GM12865 (cell line): ENCODE results near the gene PFKL.

Source experiments
- DNase-seq: peaks from one replicate; pipeline ENCODE4 v3.0.0; 2010; ENCODE audit warnings: low read depth
- H3K4me3 ChIP-seq: 2 replicates; pipeline ENCODE4 v1.5.1; 2011; ENCODE audit warnings: mild to moderate bottlenecking, low read depth, low read length, control low read depth
- CTCF ChIP-seq: IDR thresholded peaks from 2 replicates; pipeline ENCODE4 v1.5.1; 2011; ENCODE audit warnings: low read length, control low read depth, low read depth, inconsistent platforms; ENCODE audit not compliant: insufficient read depth; ENCODE audit errors: missing control alignments

Gene PFKL

GRCh38 chr21:44267655-44268142 lies 32.2 kb upstream of the PFKL start:
- H3K4me3 ChIP-seq, result no peak overlapping the region
- peak; percentile 35 for DNase-seq
- peak; percentile 14 for TF ChIP-seq CTCF

- no peak for TF ChIP-seq CTCF
- H3K4me3 ChIP-seq, result no peak overlapping the region
- no peak for DNase-seq
Observed at GRCh38 chr21:44269090-44269489, 30.8 kb upstream of the PFKL start.

GRCh38 chr21:44271558-44272283 lies 28.1 kb upstream of the PFKL start:
- no peak for DNase-seq
- TF ChIP-seq CTCF, result no peak
- H3K4me3 ChIP-seq, result no peak overlapping the region

- no peak for TF ChIP-seq CTCF
- H3K4me3 ChIP-seq, result no peak overlapping the region
- DNase-seq, result no peak
Observed at GRCh38 chr21:44272284-44272858, 27.5 kb upstream of the PFKL start.

- no peak for TF ChIP-seq CTCF
- no peak for DNase-seq
- no peak overlapping the region for H3K4me3 ChIP-seq
Observed at GRCh38 chr21:44273046-44273445, 26.8 kb upstream of the PFKL start.

GRCh38 chr21:44275041-44275440 lies 24.8 kb upstream of the PFKL start:
- no peak for DNase-seq
- H3K4me3 ChIP-seq, result no peak overlapping the region
- no peak for TF ChIP-seq CTCF
